HEK293 (cell line): ENCODE data around the gene CELF4.

Experiments
- CTCF ChIA-PET: fragments of 350-600 bp; formaldehyde crosslinking; extraction: SDS; loops from one replicate; lab custom pipeline; 2021; ENCODE audit warnings: antibody characterized with exemption; lab: Yijun Ruan, JAX
- POLR2A ChIA-PET: fragments of 300-600 bp; formaldehyde crosslinking; extraction: SDS; loops from one replicate; lab custom pipeline; 2020; ENCODE audit warnings: antibody characterized with exemption, inconsistent platforms; lab: Yijun Ruan, JAX
- H3K27ac ChIP-seq: fragments of 200-500 bp; sonication (Bioruptor generic); 2 replicates; pipeline ENCODE4 v1.5.1; 2014; ENCODE audit warnings: low read depth, low read length, control low read depth, inconsistent platforms; ENCODE audit errors: extremely low read depth
- H3K36me3 ChIP-seq, 2 experiments: fragments of 200-500 bp in 1 of 2; sonication (Bioruptor generic) in 1 of 2; 1 replicate in 1 of 2; 2 replicates in 1 of 2; pipeline ENCODE4 v1.5.1; 2014 to 2017; ENCODE audit warnings: inconsistent platforms in 2 of 2, low read length in 2 of 2; ENCODE audit not compliant: control insufficient read depth in 2 of 2, insufficient read depth in 1 of 2
- H3K4me1 ChIP-seq: fragments of 200-500 bp; sonication (Bioruptor generic); 2 replicates; pipeline ENCODE4 v1.5.1; 2014; ENCODE audit warnings: mild to moderate bottlenecking, low read length, inconsistent platforms; ENCODE audit not compliant: control insufficient read depth, insufficient read depth
- H3K4me3 ChIP-seq: 2 replicates; pipeline ENCODE4 v1.5.1; 2011; ENCODE audit warnings: low read depth, mild to moderate bottlenecking, control low read depth, low read length, moderate library complexity
- H3K9me3 ChIP-seq: fragments of 200-500 bp; sonication (Bioruptor generic); 2 replicates; pipeline ENCODE4 v1.5.1; 2014; ENCODE audit warnings: low read depth, low read length, inconsistent platforms; ENCODE audit not compliant: control insufficient read depth, insufficient read depth
- GFI1B ChIP-seq: fragments of 450-650 bp; formaldehyde crosslinking; IDR thresholded peaks from 2 replicates; pipeline ENCODE4 v1.5.1; 2016; ENCODE audit warnings: missing biosample characterization, missing genetic modification characterization
- TCF7L2 ChIP-seq: IDR thresholded peaks from 2 replicates; pipeline ENCODE4 v1.6.1; 2011; ENCODE audit warnings: low read depth, mild to moderate bottlenecking, inconsistent platforms, low read length, moderate library complexity, borderline replicate concordance
- ZBTB11 ChIP-seq: fragments of 450-650 bp; formaldehyde crosslinking; conservative IDR thresholded peaks from 2 replicates; pipeline ENCODE4 v1.5.1; 2016; ENCODE audit warnings: low read depth, missing biosample characterization, missing genetic modification characterization
- ZBTB48 ChIP-seq: fragments of 450-650 bp; formaldehyde crosslinking; IDR thresholded peaks from 2 replicates; pipeline ENCODE4 v1.5.1; 2016; ENCODE audit warnings: missing biosample characterization, missing genetic modification characterization
- ZNF175 ChIP-seq: fragments of 450-650 bp; formaldehyde crosslinking; IDR thresholded peaks from 2 replicates; pipeline ENCODE4 v1.5.1; 2016; ENCODE audit warnings: missing biosample characterization, missing genetic modification characterization
- ZNF473 ChIP-seq: fragments of 450-650 bp; formaldehyde crosslinking; IDR thresholded peaks from 2 replicates; pipeline ENCODE4 v1.5.1; 2017; ENCODE audit warnings: missing biosample characterization, missing genetic modification characterization
- ZNF513 ChIP-seq: fragments of 450-650 bp; IDR thresholded peaks from 2 replicates; pipeline ENCODE4 v1.5.1; 2018; ENCODE audit warnings: missing biosample characterization, missing genetic modification characterization
- ZNF555 ChIP-seq: fragments of 450-650 bp; formaldehyde crosslinking; conservative IDR thresholded peaks from 2 replicates; pipeline ENCODE4 v1.5.1; 2017; ENCODE audit warnings: missing biosample characterization, mild to moderate bottlenecking, missing genetic modification characterization, inconsistent platforms
- ZNF560 ChIP-seq: fragments of 450-650 bp; formaldehyde crosslinking; IDR thresholded peaks from 2 replicates; pipeline ENCODE4 v1.5.1; 2017; ENCODE audit warnings: missing biosample characterization, missing genetic modification characterization, borderline replicate concordance
- ZNF639 ChIP-seq: fragments of 450-650 bp; formaldehyde crosslinking; IDR thresholded peaks from 2 replicates; pipeline ENCODE4 v1.5.1; 2016; ENCODE audit warnings: missing biosample characterization, missing genetic modification characterization
- ZNF658 ChIP-seq: fragments of 450-650 bp; formaldehyde crosslinking; IDR thresholded peaks from 2 replicates; pipeline ENCODE4; 2016; ENCODE audit warnings: missing biosample characterization, missing genetic modification characterization
- ZSCAN16 ChIP-seq: fragments of 450-650 bp; formaldehyde crosslinking; IDR thresholded peaks from 2 replicates; pipeline ENCODE4 v1.5.1; 2016; ENCODE audit warnings: missing biosample characterization, missing genetic modification characterization
- TF ChIP-seq, protein P1 (sequence below): sonication (generic); formaldehyde crosslinking; IDR thresholded peaks from 2 replicates; pipeline ENCODE4 v1.8.1; 2022; ENCODE audit warnings: mild to moderate bottlenecking, moderate library complexity, missing genetic modification reagents
- TF ChIP-seq, protein P2 (sequence below): fragments of 450-650 bp; formaldehyde crosslinking; conservative IDR thresholded peaks from 2 replicates; pipeline ENCODE4 v1.5.1; 2016; ENCODE audit warnings: low read depth, missing biosample characterization, missing genetic modification characterization

Gene CELF4

GRCh38 chr18:37505321-37505720 is 60.3 kb downstream of the CELF4 start:
- ChIA-PET CTCF (no interaction called here), POLR2A (no interaction called here)
- Histone ChIP-seq H3K4me3 (no peak overlapping the region), H3K9me3 (no peaks in the 10 kb centered on the region), H3K4me1 (no peaks in the 10 kb centered on the region), H3K27ac (no peak overlapping the region), H3K36me3 (no peaks in the 10 kb centered on the region)
- TF ChIP-seq ZNF513 (tag by site-specific recombination) = no peak
- no peak for TF ChIP-seq GFI1B
- TF ChIP-seq ZNF555 (tag by site-specific recombination) = no peak
- TF ChIP-seq ZNF473 (tag by site-specific recombination) = no peak
- TF ChIP-seq ZBTB48 = no peak
- TF ChIP-seq ZSCAN16 (tag by site-specific recombination) = no peak
- TF ChIP-seq, protein P1, sequence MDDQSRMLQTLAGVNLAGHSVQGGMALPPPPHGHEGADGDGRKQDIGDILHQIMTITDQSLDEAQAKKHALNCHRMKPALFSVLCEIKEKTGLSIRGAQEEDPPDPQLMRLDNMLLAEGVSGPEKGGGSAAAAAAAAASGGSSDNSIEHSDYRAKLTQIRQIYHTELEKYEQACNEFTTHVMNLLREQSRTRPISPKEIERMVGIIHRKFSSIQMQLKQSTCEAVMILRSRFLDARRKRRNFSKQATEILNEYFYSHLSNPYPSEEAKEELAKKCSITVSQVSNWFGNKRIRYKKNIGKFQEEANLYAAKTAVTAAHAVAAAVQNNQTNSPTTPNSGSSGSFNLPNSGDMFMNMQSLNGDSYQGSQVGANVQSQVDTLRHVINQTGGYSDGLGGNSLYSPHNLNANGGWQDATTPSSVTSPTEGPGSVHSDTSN (CRISPR knock-in tag) = no peak
- TF ChIP-seq ZBTB11 (tag by site-specific recombination) = no peak
- no peak for TF ChIP-seq ZNF175 (tag by site-specific recombination)

DNA sequence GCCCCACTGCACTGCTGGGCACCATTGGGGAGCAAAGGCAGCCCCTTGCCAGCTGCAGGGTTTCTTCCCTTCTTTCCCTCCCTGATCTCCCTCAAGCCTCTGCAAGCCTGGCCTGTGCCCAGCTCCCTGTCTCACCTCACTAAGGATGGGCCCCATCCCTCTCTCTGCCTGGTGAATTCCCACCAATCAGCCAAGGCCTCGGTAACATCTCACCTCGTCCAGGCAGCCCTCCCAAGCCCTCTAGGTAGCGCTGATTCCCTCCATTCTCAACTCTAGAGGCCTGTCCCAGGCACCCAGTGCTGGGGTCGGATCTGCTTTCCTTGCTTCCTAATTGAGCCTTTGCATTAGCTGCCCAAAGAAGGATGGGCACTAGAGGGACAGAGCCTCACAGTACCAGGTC is 63.0 kb downstream of the CELF4 start:
- Histone ChIP-seq H3K4me1 (no peaks in the 10 kb centered on the region), H3K9me3 (no peaks in the 10 kb centered on the region), H3K4me3 (no peak overlapping the region), H3K36me3 (no peaks in the 10 kb centered on the region), H3K27ac (no peak overlapping the region)
- ChIA-PET CTCF (interaction anchor here (1.2 kb wide), 1 partner anchor 35 kb away, joined by 3 read pairs; no protein-coding TSS in a partner anchor), POLR2A (no interaction called here)
- TF ChIP-seq, protein P2, sequence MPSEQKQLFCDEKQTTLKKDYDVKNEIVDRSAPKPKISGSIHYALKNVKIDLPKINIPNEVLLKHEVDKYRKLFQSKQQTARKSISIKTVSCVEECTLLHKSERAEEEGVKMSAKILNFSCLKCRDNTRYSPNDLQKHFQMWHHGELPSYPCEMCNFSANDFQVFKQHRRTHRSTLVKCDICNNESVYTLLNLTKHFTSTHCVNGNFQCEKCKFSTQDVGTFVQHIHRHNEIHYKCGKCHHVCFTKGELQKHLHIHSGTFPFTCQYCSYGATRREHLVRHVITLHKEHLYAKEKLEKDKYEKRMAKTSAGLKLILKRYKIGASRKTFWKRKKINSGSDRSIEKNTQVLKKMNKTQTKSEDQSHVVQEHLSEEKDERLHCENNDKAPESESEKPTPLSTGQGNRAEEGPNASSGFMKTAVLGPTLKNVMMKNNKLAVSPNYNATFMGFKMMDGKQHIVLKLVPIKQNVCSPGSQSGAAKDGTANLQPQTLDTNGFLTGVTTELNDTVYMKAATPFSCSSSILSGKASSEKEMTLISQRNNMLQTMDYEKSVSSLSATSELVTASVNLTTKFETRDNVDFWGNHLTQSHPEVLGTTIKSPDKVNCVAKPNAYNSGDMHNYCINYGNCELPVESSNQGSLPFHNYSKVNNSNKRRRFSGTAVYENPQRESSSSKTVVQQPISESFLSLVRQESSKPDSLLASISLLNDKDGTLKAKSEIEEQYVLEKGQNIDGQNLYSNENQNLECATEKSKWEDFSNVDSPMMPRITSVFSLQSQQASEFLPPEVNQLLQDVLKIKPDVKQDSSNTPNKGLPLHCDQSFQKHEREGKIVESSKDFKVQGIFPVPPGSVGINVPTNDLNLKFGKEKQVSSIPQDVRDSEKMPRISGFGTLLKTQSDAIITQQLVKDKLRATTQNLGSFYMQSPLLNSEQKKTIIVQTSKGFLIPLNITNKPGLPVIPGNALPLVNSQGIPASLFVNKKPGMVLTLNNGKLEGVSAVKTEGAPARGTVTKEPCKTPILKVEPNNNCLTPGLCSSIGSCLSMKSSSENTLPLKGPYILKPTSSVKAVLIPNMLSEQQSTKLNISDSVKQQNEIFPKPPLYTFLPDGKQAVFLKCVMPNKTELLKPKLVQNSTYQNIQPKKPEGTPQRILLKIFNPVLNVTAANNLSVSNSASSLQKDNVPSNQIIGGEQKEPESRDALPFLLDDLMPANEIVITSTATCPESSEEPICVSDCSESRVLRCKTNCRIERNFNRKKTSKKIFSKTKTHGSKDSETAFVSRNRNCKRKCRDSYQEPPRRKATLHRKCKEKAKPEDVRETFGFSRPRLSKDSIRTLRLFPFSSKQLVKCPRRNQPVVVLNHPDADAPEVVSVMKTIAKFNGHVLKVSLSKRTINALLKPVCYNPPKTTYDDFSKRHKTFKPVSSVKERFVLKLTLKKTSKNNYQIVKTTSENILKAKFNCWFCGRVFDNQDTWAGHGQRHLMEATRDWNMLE (tag by site-specific recombination) = no peak
- TF ChIP-seq ZNF560 (tag by site-specific recombination) = no peak
- no peak for TF ChIP-seq TCF7L2
- no peak for TF ChIP-seq ZNF658 (tag by site-specific recombination)
- no peak for TF ChIP-seq ZNF639 (tag by site-specific recombination)
